ENCODE data around the gene PBXIP1.

PBXIP1 gene

GRCh38 chr1:154955718-154956543 is at the start of gene PBXIP1:
TSS of gene PBXIP1 (minus strand) at chr1:154956099. CDS start at chr1:154953721, 2,378 bp downstream.
- peak within 1 kb of the TSS; percentile 40 for H3K27ac ChIP-seq
- no peak for DNase-seq (ENCODE audit: low read depth, low spot score)

- H3K27ac ChIP-seq, result peak overlapping the region; percentile 98
- DNase-seq (ENCODE audit: low read depth, low spot score), result no peak
These were observed 49.4 kb upstream of the PBXIP1 start for GRCh38 chr1:155005076-155006011.

GRCh38 chr1:155004352-155005075 is 48.6 kb upstream of the PBXIP1 start:
- H3K27ac ChIP-seq, result peak overlapping the region; percentile 98
- DNase-seq (ENCODE audit: low read depth, low spot score), result no peak

- DNase-seq (ENCODE audit: low read depth, low spot score), result no peak
- H3K27ac ChIP-seq, result peak overlapping the region; percentile 98
These were observed 48.0 kb upstream of the PBXIP1 start for GRCh38 chr1:155003766-155004351.

GRCh38 chr1:155003227-155003765 is 47.4 kb upstream of the PBXIP1 start:
- DNase-seq (ENCODE audit: low read depth, low spot score), result no peak
- peak overlapping the region; percentile 98 for H3K27ac ChIP-seq

GRCh38 chr1:155002464-155003226 is 46.7 kb upstream of the PBXIP1 start, which contains the start of gene ZBTB7B:
TSS of gene ZBTB7B (plus strand) at chr1:155002802. CDS start at chr1:155014661, 11,859 bp downstream.
- DNase-seq (ENCODE audit: low read depth, low spot score), result no peak

GRCh38 chr1:155001675-155002463 is 46.0 kb upstream of the PBXIP1 start:
- peak overlapping the region; percentile 98 for H3K27ac ChIP-seq
- peak; percentile 96 for DNase-seq (ENCODE audit: low read depth, low spot score)

More at GRCh38 chr1:155002464-155003226, 46.7 kb upstream of the PBXIP1 start, which contains the start of gene ZBTB7B:
- H3K27ac ChIP-seq, result peak within 1 kb of the TSS; percentile 98

- H3K27ac ChIP-seq, result peak overlapping the region; percentile 98
- DNase-seq (ENCODE audit: low read depth, low spot score), result no peak
These were observed 45.5 kb upstream of the PBXIP1 start for GRCh38 chr1:155001425-155001674.

- peak; percentile 64 for DNase-seq (ENCODE audit: low read depth, low spot score)
These were observed 45.0 kb upstream of the PBXIP1 start for GRCh38 chr1:155000726-155001424.

GRCh38 chr1:155000411-155000725 is 44.5 kb upstream of the PBXIP1 start:
- DNase-seq (ENCODE audit: low read depth, low spot score), result no peak
- H3K27ac ChIP-seq, result peak overlapping the region; percentile 98

More at GRCh38 chr1:155000726-155001424, 45.0 kb upstream of the PBXIP1 start:
- H3K27ac ChIP-seq, result peak overlapping the region; percentile 98

GRCh38 chr1:154999571-155000410 is 43.9 kb upstream of the PBXIP1 start:
- H3K27ac ChIP-seq, result peak overlapping the region; percentile 98
- no peak for DNase-seq (ENCODE audit: low read depth, low spot score)

GRCh38 chr1:154998818-154999570 is 43.1 kb upstream of the PBXIP1 start:
- H3K27ac ChIP-seq, result peak overlapping the region; percentile 98
- no peak for DNase-seq (ENCODE audit: low read depth, low spot score)

GRCh38 chr1:154998201-154998780 is 42.4 kb upstream of the PBXIP1 start:
- DNase-seq (ENCODE audit: low read depth, low spot score), result no peak
- H3K27ac ChIP-seq, result no peak overlapping the region

- no peak for DNase-seq (ENCODE audit: low read depth, low spot score)
- no peak overlapping the region for H3K27ac ChIP-seq
These were observed 41.2 kb upstream of the PBXIP1 start for GRCh38 chr1:154996966-154997701.

Measured in epithelial cell of prostate (primary cell).